ENCODE results near the gene BEST4.

GRCh38 chr1:44821240-44821715, 33.3 kb upstream of the BEST4 start:
- TF ChIP-seq CTCF (IDR thresholded peaks at IDR 0.05), result no peak
- no peak for TF ChIP-seq SIN3A (IDR thresholded peaks at IDR 0.05; ENCODE audit: borderline replicate concordance, insufficient read depth, low read depth, low read length)
- TF ChIP-seq POLR2AphosphoS5 (IDR thresholded peaks at IDR 0.05; ENCODE audit: low read depth, low read length), result no peak
- TF ChIP-seq REST (IDR thresholded peaks at IDR 0.05; ENCODE audit: insufficient read depth in 1 of 2, low read depth in 2 of 2, low read length in 1 of 2), result no peak
